OCI-LY1 (cell line): ENCODE data around the gene DEXI.

Experiments
- EZH2 ChIP-seq: fragments of 200-600 bp; sonication (generic), shearing (Covaris generic); IDR thresholded peaks from 2 replicates; pipeline ENCODE4 v1.8.0; 2017; ENCODE audit warnings: borderline replicate concordance, mixed run types, mild to moderate bottlenecking, antibody characterized with exemption, low read length, moderate library complexity, mixed read lengths
- TF ChIP-seq, protein P1 (sequence below): fragments of 200-600 bp; sonication (generic), shearing (Covaris generic); IDR thresholded peaks from 2 replicates; pipeline ENCODE4 v1.5.1; 2017; ENCODE audit warnings: mild to moderate bottlenecking, antibody characterized with exemption, low read length, moderate library complexity, mixed read lengths

DNA sequence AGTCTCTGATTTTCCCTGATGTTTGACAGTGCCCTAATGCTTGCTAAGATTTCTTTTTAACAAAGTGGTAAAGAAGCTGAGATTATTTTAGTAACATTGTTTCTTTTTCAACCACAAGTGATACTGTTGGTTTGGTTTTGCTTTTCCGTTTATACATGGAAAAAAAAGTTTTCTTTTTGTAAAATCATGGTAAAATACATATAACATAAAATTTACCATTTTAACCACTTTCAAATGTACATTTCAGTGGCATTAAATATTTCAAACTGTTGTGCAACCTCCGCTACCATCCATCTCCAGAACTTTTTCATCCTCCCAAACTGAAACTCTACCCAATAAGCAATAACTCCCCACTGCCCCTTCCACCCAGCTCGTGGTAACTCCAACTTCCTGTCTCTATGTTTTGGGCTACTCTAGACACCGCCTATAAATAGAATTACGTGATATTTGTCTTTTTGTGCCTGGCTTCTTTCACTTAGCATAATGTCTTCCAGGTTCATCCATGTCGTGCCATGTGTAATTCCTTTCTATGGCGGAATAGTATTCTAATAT lies 60.7 kb downstream of the DEXI start:
- TF ChIP-seq, protein P1, sequence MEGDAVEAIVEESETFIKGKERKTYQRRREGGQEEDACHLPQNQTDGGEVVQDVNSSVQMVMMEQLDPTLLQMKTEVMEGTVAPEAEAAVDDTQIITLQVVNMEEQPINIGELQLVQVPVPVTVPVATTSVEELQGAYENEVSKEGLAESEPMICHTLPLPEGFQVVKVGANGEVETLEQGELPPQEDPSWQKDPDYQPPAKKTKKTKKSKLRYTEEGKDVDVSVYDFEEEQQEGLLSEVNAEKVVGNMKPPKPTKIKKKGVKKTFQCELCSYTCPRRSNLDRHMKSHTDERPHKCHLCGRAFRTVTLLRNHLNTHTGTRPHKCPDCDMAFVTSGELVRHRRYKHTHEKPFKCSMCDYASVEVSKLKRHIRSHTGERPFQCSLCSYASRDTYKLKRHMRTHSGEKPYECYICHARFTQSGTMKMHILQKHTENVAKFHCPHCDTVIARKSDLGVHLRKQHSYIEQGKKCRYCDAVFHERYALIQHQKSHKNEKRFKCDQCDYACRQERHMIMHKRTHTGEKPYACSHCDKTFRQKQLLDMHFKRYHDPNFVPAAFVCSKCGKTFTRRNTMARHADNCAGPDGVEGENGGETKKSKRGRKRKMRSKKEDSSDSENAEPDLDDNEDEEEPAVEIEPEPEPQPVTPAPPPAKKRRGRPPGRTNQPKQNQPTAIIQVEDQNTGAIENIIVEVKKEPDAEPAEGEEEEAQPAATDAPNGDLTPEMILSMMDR: no peak
- TF ChIP-seq EZH2: no peak
